GM12878 (cell line): ENCODE results near the gene HJV. TPM values are rescaled to one million over a fixed set of nuclear protein-coding genes. Genes with fewer than 3 reads are reported as not detected.

ENCODE experiments used
- CBFB ChIP-seq: IDR thresholded peaks from 2 replicates; pipeline ENCODE4 v1.6.1; 2016; ENCODE audit warnings: antibody characterized with exemption, low read depth
- CHD1 ChIP-seq: IDR thresholded peaks from 2 replicates; pipeline ENCODE4 v1.6.1; 2012; ENCODE audit warnings: low read depth, low read length, improper control_type of control experiment
- CHD4 ChIP-seq: fragments of 200-600 bp; sonication (generic); IDR thresholded peaks from 2 replicates; pipeline ENCODE4 v1.6.1; 2016; ENCODE audit warnings: mild to moderate bottlenecking
- IRF4 ChIP-seq: IDR thresholded peaks from 2 replicates; pipeline ENCODE4 v1.6.1; 2011; ENCODE audit warnings: low read depth, low read length
- IRF5 ChIP-seq: fragments of 450-650 bp; IDR thresholded peaks from 2 replicates; pipeline ENCODE4 v1.6.1; 2017; ENCODE audit warnings: borderline replicate concordance
- JUNB ChIP-seq: IDR thresholded peaks from 2 replicates; pipeline ENCODE4 v1.6.1; 2016; ENCODE audit warnings: antibody characterized with exemption, mild to moderate bottlenecking
- KLF5 ChIP-seq: fragments of 450-650 bp; IDR thresholded peaks from 2 replicates; pipeline ENCODE4 v1.6.1; 2014; ENCODE audit warnings: mild to moderate bottlenecking; ENCODE audit not compliant: partially characterized antibody
- MEF2A ChIP-seq: IDR thresholded peaks from 2 replicates; pipeline ENCODE4 v1.6.1; 2011; ENCODE audit warnings: low read depth, mild to moderate bottlenecking, low read length, moderate library complexity; ENCODE audit not compliant: insufficient read depth
- PML ChIP-seq: IDR thresholded peaks from 2 replicates; pipeline ENCODE4 v1.6.1; 2012; ENCODE audit warnings: low read length, inconsistent platforms
- POLR2A ChIP-seq: IDR thresholded peaks from 2 replicates; pipeline ENCODE4 v1.6.1; 2011; ENCODE audit warnings: low read depth, mild to moderate bottlenecking, low read length
- POLR2AphosphoS5 ChIP-seq: IDR thresholded peaks from 2 replicates; pipeline ENCODE4 v1.6.1; 2011; ENCODE audit warnings: mild to moderate bottlenecking, low read length, inconsistent platforms
- RELB ChIP-seq: fragments of 450-650 bp; IDR thresholded peaks from 2 replicates; pipeline ENCODE4 v1.6.1; 2017; ENCODE audit warnings: low read depth, mild to moderate bottlenecking, moderate library complexity
- SP1 ChIP-seq: IDR thresholded peaks from one replicate; pipeline ENCODE4 v1.6.1; 2011; ENCODE audit warnings: low read depth, low read length
- TCF7 ChIP-seq: IDR thresholded peaks from 2 replicates; pipeline ENCODE4 v1.6.1; 2014; ENCODE audit warnings: antibody characterized with exemption, borderline replicate concordance
- ZBED1 ChIP-seq: IDR thresholded peaks from 2 replicates; pipeline ENCODE4 v1.6.1; 2016; ENCODE audit warnings: borderline replicate concordance
- ZNF384 ChIP-seq: IDR thresholded peaks from 2 replicates; pipeline ENCODE4 v1.6.1; 2012; ENCODE audit warnings: low read depth, mild to moderate bottlenecking, low read length, improper control_type of control experiment, borderline replicate concordance
- polyA plus RNA-seq, 11 experiments: library from polyadenylated mRNA; depleted of rRNA in 4 of 11; unstranded in 6 of 11; stranded (reverse) in 5 of 11; fragments of >200 nt; fragmentation: Nextera tagmentation in 4 of 11; fragmentation: Illumina TruSeq in 1 of 11; extraction: Ambion mirVana in 4 of 11; extraction: Trizol in 1 of 11; gene quantifications; 1 replicate in 1 of 11; 2 replicates in 10 of 11; pipeline versions ENCODE4 v1.2.1 to v1.2.3, GENCODE V29; 2011 to 2016; ENCODE audit warnings: inconsistent platforms in 2 of 11, missing spikeins in 2 of 11, low read depth in 1 of 11
- total RNA-seq, 4 experiments: library from RNA; depleted of rRNA in 3 of 4; stranded (reverse); fragments of >200 nt in 3 of 4; fragmentation: Illumina TruSeq in 1 of 4; extraction: Trizol in 1 of 4; gene quantifications; 2 replicates each; pipeline versions ENCODE4 v1.2.1 to v1.2.3, GENCODE V29; 2013 to 2021
- TF ChIP-seq, protein P1 (sequence below): fragments of 450-650 bp; IDR thresholded peaks from 2 replicates; pipeline ENCODE4 v1.6.1; 2016; ENCODE audit warnings: mild to moderate bottlenecking

HJV gene
- total and polyA plus RNA-seq, 10 of the 15 experiments (the other 5 are each of a cell fraction or from before 2014, with no cell fraction given), result not detected

DNA sequence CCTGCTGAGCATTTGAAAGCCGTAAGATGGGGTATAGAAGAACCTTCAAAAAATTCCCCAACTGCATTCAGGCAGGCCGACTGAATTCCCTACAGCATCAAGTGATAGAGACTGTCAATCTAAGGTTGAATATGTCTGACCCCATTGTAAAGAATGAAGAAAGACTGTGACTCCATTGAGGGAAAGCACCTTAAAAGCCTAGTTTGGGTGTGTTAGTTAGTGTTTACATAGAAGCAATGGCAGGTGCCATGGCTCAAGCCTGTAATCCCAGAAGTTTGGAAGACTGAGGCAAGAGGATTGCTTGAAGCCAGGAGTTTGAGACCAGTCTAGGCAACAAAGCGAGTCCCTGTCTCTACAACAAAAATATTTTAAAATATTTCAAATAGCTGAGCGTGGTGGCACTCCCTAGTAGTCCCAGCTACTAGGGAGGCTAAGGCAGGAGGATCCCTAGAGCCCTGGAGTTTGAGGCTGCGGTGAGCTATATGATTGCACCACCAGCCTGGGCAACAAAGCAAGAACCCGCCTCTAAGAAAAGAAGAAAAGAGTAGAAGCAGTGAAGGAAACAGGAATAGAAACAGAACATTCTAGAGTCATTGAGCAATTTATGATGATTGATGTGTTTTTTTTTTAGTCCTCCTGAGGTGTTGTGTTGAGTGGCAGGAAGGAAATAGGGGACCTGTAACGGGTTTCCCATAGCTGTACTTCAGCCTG is 41.6 kb downstream of the HJV start (continued):
- TF ChIP-seq IRF5, result no peak
- TF ChIP-seq CHD4, result no peak
- peak; percentile 64; the same call in 1 of the 2 replicates for TF ChIP-seq RELB
- TF ChIP-seq MEF2A, result peak; percentile 53; the same call in 1 of the 2 replicates
- TF ChIP-seq TCF7, result no peak
- TF ChIP-seq KLF5, result no peak
- peak; percentile 31; the same call in 1 of the 2 replicates for TF ChIP-seq POLR2A
- TF ChIP-seq SP1, result no peak
- peak; percentile 64; the same call in 1 of the 2 replicates for TF ChIP-seq POLR2AphosphoS5
- TF ChIP-seq JUNB, result peak; percentile 10
- TF ChIP-seq CBFB, result peak; percentile 15; the same call in 1 of the 2 replicates
- TF ChIP-seq PML, result peak; percentile 47; the same call in 1 of the 2 replicates
- TF ChIP-seq ZBED1, result peak; percentile 65; the same call in 1 of the 2 replicates
- TF ChIP-seq, protein P1, sequence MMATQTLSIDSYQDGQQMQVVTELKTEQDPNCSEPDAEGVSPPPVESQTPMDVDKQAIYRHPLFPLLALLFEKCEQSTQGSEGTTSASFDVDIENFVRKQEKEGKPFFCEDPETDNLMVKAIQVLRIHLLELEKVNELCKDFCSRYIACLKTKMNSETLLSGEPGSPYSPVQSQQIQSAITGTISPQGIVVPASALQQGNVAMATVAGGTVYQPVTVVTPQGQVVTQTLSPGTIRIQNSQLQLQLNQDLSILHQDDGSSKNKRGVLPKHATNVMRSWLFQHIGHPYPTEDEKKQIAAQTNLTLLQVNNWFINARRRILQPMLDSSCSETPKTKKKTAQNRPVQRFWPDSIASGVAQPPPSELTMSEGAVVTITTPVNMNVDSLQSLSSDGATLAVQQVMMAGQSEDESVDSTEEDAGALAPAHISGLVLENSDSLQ, result peak; percentile 96
- TF ChIP-seq CHD1, result 0 out of 2 replicates have a peak, but pooled peaks have one; percentile 36
- peak; percentile 19; the same call in 1 of the 2 replicates for TF ChIP-seq IRF4
- peak; percentile 76 for TF ChIP-seq ZNF384
